GM21515 (cell line): ENCODE data around the gene IL31RA.
"Not testable (repeated sequence)": the region's sequence is repeated elsewhere in the genome, so short reads cannot be mapped to it uniquely, and the experiment has no call there.

Experiments used
- ATAC-seq: cut with Tn5 transposase; IDR thresholded peaks from one replicate; pipeline ENCODE4 v1.9.1; 2021; ENCODE audit not compliant: unreplicated experiment

The IL31RA gene

DNA sequence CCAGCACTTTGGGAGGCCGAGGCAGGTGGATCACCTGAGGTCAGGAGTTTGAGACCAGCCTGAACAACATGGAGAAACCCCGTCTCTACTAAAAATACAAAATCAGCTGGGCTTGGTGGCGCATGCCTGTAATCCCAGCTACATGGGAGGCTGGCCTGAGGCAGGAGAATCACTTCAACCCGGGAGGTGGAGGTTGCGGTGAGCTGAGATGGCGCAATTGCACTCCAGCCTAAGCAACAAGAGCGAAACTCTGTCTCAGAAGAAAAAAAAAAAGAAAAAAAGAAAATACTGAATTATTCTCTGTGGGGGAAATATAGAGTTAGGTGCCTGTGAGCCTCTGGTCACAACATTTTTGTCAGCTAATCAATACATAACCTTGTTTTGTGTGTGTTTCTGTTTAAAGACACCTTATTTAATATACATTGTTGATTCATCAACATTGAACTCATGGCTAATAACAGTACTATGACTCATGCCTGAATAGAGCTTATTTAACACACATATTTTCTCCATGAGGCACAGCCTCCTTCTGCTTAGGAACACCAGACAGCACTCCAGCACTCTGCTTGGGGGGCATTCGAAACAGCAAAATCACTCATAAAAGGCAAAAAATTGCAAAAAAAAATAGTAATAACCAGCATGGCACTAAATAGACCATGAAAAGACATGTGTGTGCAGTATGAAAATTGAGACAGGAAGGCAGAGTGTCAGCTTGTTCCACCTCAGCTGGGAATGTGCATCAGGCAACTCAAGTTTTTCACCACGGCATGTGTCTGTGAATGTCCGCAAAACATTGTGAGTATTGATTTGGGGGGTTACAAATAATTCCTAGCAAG lies at the start of gene IL31RA:
TSS of gene IL31RA (plus strand) at position 519 of the 836 bp plus-strand sequence. CDS start at position 733, 214 bp downstream.
- no peak for ATAC-seq

- not testable (repeated sequence) for ATAC-seq
These were observed 42.3 kb upstream of the IL31RA start for GRCh38 chr5:55808814-55809213.

- ATAC-seq: not testable (repeated sequence)
These were observed 35.2 kb upstream of the IL31RA start for GRCh38 chr5:55815939-55816338.

GRCh38 chr5:55816342-55816741 lies 34.8 kb upstream of the IL31RA start:
- no peak for ATAC-seq

GRCh38 chr5:55817030-55817429 lies 34.1 kb upstream of the IL31RA start:
- no peak for ATAC-seq

GRCh38 chr5:55820488-55820887 lies 30.7 kb upstream of the IL31RA start:
- ATAC-seq: no peak

- no peak for ATAC-seq
These were observed 29.2 kb upstream of the IL31RA start for GRCh38 chr5:55821731-55822512.

DNA sequence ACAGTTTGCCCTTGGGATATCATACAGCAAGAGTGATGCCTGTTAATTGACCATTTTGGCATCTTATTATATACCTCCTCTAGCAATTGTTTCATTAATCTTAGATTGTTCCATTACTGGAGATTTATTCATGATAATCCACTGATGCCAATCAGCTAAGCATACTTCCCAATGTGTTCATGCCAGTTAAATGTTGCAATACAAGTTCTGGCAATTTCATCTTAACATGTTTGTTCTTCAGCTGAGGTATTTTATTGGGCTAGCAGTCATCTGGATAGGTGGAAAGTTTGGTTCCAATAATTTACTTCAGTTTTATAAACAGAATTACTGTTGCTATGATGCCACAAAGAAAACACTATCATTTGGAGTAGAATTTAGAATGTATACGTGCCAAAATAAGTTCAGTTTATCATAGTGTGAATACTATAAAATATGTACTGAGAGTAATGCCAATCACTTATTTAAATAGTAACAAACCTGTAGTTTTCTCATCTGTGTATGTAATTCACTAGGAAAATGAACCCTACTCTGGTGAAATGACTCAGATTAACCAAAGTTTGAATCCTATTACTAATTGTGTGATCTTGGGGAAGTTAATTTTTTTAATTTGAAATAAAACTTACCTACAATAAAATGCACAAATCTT lies 27.9 kb upstream of the IL31RA start:
- no peak for ATAC-seq

- ATAC-seq: no peak
These were observed 21.2 kb upstream of the IL31RA start for GRCh38 chr5:55829956-55830355.

GRCh38 chr5:55832446-55832845 lies 18.7 kb upstream of the IL31RA start:
- no peak for ATAC-seq

DNA sequence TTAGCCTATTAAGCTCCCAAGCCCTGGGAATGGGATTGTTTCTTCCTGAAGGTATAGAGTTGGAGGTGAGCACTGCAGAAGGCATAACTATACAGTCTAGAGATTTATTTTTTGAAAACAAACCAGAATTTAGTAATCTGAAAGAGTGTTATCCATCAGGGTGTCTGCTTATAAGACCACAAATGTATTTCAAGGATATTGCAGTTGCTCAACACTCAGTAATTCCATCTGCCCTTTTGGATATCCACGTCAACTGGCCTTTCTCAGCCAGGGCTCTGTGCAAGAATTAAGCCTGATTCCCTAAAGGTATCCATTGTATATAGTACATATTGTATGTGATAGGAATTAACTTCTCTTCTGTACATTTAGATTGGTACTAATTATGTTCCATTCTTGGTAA lies 15.0 kb upstream of the IL31RA start:
- no peak for ATAC-seq

DNA sequence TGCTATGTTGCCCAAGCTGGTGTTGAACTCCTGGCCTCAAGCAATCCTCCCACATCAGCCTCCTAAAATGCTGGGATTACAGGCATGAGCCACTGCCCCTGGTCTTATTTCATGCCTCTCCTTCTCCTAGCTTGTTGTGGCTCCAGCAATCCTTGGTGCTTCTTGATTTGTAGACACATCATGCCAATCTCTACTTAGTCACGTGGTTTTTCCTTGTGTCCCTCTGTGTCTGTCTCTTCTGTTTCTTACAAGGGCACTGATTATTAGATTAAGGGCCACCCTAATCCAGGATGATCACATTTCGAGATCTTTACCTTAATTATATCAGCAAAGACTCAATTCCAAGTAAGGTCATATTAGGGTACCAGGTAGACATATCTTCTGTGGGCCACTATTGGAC lies 9.2 kb upstream of the IL31RA start:
- no peak for ATAC-seq

DNA sequence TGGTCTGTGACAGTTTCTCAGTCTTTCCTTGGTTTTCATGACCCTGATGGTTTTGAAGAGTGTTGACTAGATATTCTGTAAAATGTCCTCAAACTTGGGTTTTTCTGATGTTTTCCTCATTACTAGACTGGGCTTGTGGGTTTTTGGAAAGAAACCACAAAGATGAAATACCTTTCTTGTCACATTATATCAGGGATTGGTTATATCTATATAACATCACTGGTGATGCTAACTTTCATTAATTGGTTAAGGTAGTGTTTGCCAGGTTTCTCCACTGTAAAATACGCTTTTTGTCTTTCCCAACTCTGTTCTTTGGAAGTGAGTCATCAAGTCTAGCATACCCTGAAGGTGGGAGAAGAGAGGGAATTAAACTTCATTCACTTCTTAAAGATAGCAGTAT lies 3.3 kb upstream of the IL31RA start:
- ATAC-seq: no peak

DNA sequence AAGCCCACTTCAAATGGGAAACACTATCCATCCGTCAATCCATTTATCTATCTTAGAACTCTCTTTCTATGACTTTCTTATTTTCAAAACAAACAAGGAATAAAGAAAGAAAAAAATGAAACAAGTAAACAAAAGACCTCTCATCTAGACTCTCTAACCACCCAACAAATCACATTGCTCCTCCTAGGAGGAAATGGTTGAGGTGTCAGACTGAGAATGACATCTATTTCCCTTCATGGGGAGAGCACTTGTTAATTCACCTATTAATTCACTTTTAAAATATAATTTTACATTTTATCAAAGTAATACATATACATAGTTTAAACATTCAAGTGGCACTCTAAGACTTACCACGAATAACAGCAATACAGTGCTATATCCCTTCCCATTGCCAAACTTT lies 2.4 kb upstream of the IL31RA start:
- no peak for ATAC-seq

DNA sequence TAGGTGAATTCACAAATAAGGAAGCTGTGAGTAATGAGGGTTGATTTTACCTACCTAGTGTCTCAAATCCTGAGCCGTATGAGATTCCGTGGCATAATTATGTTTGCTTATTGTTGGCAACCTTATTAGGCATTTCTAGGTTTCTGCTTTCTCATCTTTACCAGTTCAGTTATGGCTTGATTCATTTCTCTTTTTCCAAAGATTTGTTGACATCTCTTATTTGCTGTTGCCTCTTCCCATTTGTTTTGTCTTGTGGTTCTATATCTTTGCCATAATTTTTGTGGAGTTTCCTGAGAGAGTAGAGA lies 470 bp downstream of the IL31RA start:
- ATAC-seq: no peak

DNA sequence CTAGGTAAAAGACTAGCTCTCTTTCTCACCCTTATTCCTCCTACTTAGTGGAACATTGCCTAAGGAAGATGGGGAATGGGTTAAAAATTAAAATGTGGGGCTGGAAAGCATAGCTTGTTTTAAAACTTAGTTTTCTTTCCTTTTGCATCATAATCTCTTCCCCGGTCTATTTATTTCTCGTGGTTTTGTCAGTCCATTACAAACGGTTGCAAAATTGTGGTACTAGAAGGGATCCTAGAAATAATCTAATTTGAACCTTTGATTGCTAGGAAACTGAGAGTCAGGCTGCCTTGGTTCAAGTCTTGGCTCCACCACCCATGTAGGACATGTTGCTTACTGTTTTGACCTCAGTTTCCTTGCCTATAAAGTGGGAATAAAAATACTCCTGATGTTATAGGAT lies 1.3 kb downstream of the IL31RA start:
- no peak for ATAC-seq

DNA sequence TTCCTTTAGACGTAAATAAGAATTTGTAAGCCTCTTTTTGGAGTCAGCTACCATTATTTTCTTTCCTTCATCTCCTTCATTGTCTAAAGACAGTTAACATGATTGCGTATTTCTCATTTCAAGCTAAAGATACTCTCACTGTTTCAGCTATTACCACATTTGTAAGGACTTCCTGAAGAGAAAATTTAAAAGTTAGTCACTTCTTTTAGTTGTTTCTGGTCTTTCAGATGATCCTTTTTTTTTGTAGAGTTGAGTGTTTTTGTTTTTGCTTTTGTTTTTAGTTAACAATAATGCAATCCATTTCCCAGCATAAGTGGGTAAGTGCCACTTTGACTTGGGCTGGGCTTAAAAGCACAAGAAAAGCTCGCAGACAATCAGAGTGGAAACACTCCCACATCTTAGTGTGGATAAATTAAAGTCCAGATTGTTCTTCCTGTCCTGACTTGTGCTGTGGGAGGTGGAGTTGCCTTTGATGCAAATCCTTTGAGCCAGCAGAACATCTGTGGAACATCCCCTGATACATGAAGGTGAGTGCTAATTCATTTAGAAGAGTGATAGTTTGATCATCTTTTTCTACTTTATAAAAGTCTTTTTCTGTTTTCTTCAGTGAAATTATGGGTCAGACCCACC lies 2.0 kb downstream of the IL31RA start:
- no peak for ATAC-seq

GRCh38 chr5:55853818-55854217 lies 2.7 kb downstream of the IL31RA start:
- ATAC-seq: no peak

- ATAC-seq: no peak
These were observed 4.4 kb downstream of the IL31RA start for GRCh38 chr5:55855509-55855908.

DNA sequence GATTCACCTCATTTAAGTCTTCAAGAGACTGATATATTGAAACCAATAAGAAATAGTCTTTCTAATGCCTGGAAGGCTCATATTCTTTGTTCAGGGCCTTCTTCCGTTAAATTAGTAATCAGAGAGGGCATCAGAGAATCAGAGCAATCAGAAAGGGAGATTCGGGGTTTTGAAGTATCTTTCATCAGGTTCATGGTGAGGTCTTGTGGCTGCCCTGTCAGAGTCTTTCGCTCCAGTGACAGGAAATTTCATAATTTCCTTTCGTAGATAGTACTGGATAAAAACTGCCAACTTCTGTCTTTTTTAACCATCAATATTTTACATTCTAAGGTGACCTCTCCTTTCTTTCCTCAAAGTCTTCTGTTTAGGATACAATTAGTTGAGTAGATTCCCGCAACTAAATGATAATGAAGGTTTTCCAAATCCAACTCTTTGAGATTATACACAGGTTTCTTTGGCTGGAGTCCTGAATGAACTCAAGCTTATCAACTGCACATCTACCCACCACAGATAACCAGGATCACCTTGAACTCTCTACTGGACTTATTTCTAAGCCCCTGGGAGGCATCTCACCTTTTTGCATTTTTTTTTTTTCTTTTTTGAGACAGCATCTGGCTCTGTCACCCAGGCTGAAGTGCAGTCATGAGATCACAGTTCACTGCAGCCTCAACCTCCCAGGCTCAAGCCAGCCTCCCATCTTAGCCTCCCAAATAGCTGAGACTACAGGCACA lies 5.5 kb downstream of the IL31RA start:
- no peak for ATAC-seq

DNA sequence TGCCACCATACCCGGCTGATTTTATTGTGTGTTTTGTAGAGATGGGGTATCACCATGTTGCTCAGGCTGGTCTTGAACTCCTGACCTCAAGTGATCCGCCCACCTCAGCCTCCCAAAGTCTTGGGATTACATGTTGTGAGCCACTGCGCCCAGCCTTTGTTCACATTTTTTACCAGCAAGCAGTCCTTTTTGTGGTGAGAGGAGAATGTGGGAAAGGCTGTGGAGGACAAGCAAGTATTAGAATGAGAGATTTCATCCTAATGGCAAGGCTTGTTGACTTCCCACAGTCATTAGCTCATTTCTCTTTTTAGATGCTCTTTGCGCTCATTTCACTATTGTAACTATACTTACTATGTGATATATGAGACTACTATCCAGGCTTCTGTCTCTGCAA lies 6.1 kb downstream of the IL31RA start:
- ATAC-seq: no peak
